ENCODE data around the gene ITGA8. TPM values are rescaled to one million over a fixed set of nuclear protein-coding genes. Genes with fewer than 3 reads are reported as not detected.

ITGA8 gene
- total and polyA plus RNA-seq, 9 of the 15 experiments (the other 6 are each of a cell fraction or from before 2014, with no cell fraction given) = 0.01 to 0.07 (median 0.04) TPM; not detected in 5

- TF ChIP-seq, protein P1, sequence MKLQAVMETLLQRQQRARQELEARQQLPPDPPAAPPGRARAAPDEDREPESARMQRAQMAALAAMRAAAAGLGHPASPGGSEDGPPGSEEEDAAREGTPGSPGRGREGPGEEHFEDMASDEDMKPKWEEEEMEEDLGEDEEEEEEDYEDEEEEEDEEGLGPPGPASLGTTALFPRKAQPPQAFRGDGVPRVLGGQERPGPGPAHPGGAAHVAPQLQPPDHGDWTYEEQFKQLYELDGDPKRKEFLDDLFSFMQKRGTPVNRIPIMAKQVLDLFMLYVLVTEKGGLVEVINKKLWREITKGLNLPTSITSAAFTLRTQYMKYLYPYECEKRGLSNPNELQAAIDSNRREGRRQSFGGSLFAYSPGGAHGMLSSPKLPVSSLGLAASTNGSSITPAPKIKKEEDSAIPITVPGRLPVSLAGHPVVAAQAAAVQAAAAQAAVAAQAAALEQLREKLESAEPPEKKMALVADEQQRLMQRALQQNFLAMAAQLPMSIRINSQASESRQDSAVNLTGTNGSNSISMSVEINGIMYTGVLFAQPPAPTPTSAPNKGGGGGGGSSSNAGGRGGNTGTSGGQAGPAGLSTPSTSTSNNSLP (IDR thresholded peaks at IDR 0.05; ENCODE audit: borderline replicate concordance, low read depth, low read length) = no peak
- TF ChIP-seq MAFK (IDR thresholded peaks at IDR 0.05; ENCODE audit: low read length) (no peak), NFYB (IDR thresholded peaks at IDR 0.05; ENCODE audit: extremely low read depth, insufficient read length) (no peak), ZNF75A (CRISPR knock-in tag; IDR thresholded peaks at IDR 0.05) (no peak), RBM34 (IDR thresholded peaks at IDR 0.05; ENCODE audit: borderline replicate concordance, insufficient read depth, low read length) (no peak)
- TF ChIP-seq, protein P2, sequence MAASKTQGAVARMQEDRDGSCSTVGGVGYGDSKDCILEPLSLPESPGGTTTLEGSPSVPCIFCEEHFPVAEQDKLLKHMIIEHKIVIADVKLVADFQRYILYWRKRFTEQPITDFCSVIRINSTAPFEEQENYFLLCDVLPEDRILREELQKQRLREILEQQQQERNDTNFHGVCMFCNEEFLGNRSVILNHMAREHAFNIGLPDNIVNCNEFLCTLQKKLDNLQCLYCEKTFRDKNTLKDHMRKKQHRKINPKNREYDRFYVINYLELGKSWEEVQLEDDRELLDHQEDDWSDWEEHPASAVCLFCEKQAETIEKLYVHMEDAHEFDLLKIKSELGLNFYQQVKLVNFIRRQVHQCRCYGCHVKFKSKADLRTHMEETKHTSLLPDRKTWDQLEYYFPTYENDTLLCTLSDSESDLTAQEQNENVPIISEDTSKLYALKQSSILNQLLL (CRISPR knock-in tag; IDR thresholded peaks at IDR 0.05; ENCODE audit: borderline replicate concordance) = no peak
- TF ChIP-seq, protein P3, sequence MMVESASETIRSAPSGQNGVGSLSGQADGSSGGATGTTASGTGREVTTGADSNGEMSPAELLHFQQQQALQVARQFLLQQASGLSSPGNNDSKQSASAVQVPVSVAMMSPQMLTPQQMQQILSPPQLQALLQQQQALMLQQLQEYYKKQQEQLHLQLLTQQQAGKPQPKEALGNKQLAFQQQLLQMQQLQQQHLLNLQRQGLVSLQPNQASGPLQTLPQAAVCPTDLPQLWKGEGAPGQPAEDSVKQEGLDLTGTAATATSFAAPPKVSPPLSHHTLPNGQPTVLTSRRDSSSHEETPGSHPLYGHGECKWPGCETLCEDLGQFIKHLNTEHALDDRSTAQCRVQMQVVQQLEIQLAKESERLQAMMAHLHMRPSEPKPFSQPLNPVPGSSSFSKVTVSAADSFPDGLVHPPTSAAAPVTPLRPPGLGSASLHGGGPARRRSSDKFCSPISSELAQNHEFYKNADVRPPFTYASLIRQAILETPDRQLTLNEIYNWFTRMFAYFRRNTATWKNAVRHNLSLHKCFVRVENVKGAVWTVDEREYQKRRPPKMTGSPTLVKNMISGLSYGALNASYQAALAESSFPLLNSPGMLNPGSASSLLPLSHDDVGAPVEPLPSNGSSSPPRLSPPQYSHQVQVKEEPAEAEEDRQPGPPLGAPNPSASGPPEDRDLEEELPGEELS (CRISPR knock-in tag; IDR thresholded peaks at IDR 0.05; ENCODE audit: borderline replicate concordance) = no peak
- TF ChIP-seq, protein P4, sequence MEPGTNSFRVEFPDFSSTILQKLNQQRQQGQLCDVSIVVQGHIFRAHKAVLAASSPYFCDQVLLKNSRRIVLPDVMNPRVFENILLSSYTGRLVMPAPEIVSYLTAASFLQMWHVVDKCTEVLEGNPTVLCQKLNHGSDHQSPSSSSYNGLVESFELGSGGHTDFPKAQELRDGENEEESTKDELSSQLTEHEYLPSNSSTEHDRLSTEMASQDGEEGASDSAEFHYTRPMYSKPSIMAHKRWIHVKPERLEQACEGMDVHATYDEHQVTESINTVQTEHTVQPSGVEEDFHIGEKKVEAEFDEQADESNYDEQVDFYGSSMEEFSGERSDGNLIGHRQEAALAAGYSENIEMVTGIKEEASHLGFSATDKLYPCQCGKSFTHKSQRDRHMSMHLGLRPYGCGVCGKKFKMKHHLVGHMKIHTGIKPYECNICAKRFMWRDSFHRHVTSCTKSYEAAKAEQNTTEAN (CRISPR knock-in tag; IDR thresholded peaks at IDR 0.05) = no peak
- TF ChIP-seq, protein P5, sequence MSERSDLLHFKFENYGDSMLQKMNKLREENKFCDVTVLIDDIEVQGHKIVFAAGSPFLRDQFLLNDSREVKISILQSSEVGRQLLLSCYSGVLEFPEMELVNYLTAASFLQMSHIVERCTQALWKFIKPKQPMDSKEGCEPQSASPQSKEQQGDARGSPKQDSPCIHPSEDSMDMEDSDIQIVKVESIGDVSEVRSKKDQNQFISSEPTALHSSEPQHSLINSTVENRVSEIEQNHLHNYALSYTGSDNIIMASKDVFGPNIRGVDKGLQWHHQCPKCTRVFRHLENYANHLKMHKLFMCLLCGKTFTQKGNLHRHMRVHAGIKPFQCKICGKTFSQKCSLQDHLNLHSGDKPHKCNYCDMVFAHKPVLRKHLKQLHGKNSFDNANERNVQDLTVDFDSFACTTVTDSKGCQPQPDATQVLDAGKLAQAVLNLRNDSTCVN (CRISPR knock-in tag; IDR thresholded peaks at IDR 0.05) = no peak
Measured at GRCh38 chr10:15605740-15606369, 113.9 kb downstream of the ITGA8 start (continued).
